ENCODE data around the gene ALPI.
"Not testable (repeated sequence)": the region's sequence is repeated elsewhere in the genome, so short reads cannot be mapped to it uniquely, and the experiment has no call there.

The ALPI gene

GRCh38 chr2:232455426-232456255 lies at the start of gene ALPI:
Gene ALPI (plus strand): TSS chr2:232456153. CDS start chr2:232456200, 47 bp downstream.
- no peak for DNase-seq

GRCh38 chr2:232406556-232407310 lies 49.2 kb upstream of the ALPI start, which contains the start of gene ALPG:
Gene ALPG (plus strand): TSS chr2:232406844. CDS start chr2:232406895, 51 bp downstream.
- no peak for DNase-seq

DNA sequence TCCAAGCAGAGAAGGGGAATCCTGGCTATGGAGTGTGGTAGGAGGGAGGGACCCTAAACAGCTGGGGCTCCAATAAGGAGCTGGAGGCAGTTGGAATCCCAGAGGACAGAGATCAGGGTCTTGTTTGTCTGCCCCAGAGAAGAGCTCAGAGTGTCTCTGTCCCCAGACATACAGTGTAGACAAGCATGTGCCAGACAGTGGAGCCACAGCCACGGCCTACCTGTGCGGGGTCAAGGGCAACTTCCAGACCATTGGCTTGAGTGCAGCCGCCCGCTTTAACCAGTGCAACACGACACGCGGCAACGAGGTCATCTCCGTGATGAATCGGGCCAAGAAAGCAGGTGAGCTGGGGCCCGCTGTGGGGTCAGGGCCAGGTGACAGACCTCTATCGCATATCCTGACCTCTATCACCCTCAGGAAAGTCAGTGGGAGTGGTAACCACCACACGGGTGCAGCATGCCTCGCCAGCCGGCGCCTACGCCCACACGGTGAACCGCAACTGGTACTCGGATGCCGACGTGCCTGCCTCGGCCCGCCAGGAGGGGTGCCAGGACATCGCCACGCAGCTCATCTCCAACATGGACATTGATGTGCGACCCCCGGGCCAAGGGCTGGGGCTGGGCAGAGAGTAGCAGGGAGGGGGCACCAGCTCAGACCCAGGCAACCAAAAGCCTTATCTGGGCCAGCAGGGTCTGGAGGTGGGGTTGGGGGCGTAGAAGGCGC lies 48.4 kb upstream of the ALPI start:
- DNase-seq = not testable (repeated sequence)

- not testable (repeated sequence) for DNase-seq
These were observed 47.7 kb upstream of the ALPI start for GRCh38 chr2:232408269-232408668.

- DNase-seq = not testable (repeated sequence)
These were observed 46.3 kb upstream of the ALPI start for GRCh38 chr2:232409617-232410016.

- DNase-seq = no peak
These were observed 45.6 kb upstream of the ALPI start for GRCh38 chr2:232410238-232410900.

DNA sequence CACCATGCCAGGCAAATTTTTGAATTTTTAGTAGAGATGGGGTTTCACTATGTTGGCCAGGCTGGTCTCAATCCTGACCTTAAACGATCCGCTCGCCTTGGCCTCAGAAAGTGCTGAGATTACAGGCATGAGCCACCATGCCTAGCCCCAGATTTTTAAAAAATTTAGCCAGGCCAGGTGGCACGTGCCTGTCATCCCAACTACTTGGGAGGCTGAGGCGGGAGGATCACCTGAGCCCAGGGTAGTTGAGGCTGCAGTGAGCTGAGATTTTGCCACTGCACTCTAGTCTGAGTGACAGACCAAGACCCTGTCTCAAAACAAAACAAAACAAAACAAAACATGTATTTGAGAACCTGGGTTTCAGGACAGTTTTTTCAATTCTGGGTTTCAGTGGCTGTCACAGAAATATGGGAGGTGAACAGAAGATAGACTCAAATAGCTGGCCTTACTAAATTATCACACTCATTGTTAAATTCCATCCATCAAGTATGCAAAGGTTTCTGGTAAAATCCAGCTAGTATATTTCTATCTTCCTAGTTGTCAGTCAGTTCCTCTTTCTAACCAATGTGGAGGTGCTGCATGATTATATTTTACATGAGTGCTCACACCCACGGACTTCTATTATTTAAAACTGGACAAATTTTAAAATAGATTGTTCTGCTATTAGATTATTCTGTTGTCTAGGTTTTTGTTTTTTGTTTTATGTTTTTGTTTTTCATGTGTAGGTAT lies 43.9 kb upstream of the ALPI start:
- no peak for DNase-seq

DNA sequence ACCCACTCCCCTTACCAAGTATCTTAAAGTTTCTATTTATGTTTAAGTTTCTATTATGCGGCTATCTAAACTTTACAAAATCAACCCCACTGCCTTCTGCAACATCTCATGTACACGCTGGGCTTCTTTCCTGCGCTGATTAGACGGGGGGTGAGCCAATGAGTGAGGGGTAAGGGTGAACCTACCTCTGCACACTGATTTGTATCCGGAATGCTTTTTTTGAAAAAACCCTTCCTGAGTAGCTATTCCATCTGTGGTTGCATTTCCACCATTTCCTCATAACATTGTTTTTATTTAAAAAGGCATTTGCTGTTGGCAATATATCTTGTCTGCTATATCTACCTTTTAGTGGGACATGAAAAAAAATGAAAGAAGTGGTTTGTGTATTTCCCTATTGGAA lies 43.0 kb upstream of the ALPI start:
- no peak for DNase-seq

- no peak for DNase-seq
These were observed 40.7 kb upstream of the ALPI start for GRCh38 chr2:232415138-232415690.

GRCh38 chr2:232415736-232416520 lies 40.0 kb upstream of the ALPI start:
- DNase-seq = no peak

DNA sequence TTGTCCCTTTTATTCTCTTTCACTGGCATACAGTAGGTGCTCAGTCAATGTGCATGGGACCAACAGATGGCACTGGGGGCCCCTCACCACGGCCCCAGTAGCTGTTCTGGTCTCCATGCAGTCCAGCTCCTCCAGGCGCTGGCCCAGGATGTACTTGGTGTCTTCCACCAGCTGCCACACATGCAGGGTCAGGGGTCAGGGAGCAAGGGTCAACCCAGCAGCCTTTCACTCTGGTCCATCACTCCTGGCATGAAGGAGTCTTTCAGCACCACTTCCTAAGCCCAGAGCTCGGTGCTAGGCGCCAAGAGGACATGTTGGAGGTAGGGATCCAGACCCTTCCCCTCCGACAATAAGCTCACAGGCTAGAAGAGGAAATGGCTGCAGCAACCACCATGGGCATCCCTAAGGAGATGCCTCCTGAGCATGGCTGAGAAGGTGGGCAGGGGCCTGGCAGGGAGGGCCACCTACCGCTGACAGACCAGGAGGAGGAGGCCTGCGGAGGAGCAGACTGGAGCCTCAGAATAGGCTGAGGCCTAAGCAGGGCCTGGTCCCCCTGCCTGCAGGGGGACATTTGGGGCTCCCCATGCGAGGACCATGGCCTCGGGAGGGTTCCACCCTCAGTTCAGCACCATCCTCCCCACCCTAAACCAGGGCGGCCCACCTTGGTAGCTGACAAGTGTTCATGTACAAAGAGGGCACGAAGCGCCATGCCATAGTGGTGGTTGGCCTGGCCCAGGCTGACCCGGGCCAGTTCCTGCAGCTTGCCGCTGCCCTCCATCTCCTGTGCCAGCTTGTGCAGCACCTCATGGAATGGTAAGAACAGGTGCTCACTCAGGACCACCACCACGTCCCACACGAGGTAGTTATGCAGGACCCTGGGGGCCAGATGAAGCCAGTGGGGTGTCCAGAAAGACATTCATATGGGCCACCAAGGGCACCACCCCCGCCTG lies 39.2 kb upstream of the ALPI start:
- DNase-seq = no peak

GRCh38 chr2:232417489-232417888 lies 38.5 kb upstream of the ALPI start:
- no peak for DNase-seq

- no peak for DNase-seq
These were observed 37.9 kb upstream of the ALPI start for GRCh38 chr2:232418056-232418455.

DNA sequence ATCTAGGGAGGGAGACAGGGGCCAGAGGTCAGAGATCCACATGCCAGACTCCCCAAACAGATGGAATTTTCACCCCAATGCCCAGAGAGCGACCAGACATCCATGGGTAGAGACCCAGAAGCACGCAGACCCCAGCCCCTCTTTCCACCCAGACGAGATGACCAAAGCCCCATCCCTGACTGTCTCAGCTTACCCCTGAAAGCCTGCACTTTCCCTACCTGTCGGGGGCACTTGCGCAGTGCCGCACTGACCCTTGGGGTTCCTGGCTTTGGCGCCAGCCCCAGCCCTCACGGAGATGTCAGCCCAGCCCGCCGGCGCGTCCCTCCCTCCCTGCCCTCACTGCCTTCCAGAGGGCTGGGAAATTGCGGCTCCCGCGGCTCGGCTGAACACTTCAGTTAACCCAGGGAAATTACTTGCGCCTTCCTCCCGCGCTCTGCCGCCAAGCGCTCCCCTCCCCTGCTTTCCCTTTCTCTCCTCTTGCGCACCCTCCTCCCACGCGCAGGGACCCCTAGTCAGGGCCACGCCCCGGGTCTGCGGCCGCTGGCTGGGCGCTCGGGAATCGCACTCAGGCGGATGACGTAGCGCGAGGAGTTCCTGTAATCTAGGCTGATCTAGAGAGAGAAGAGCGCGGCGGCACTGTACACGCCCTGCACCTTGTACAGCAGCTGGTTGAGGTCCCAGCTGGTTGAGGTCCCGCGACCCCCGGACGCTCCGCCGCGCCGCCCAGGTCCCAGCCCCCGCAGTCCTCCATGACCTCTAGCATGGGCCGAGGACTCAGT lies 37.3 kb upstream of the ALPI start:
- peak; percentile 56 for DNase-seq

DNA sequence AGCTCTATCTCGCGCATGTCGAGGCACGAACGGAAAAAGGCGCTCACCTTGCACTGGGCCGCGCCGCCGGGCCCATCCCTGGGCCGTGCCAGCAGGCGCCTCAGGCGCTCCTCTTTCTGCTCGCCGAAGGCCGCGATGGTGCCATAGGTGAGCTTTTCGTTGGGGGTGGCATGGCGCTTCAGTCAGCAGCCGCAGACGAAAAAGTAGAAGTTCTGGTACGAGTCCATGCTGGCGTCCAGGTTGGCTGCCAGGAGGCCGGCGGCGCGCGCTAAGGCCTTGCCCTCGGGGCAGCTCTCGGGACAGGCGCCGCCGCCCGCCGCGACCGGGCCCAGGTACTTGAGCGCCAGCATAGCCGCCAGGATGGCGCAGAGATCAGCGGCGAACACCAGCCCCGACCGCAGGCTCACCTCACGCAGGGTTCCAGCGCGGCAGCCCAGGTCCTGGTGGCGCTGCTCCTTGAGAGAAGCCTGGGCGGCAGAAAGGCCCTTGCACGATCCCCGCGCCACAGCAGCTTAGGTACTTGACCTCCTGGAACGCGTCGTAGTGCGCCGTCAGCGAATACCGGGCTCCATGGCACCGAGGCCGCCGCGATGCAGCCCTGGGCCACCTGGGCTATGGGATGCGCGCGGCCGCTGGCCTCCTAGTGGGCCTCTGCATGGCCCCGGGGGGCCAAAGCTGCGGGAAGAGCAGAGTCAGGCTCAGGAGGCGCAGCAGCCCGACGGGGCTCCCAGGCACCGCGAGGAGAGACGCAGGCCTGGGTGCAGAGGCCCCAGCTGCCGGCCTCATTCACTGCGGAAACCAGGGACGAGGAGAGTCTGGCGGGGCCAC lies 36.5 kb upstream of the ALPI start:
- DNase-seq = peak; percentile 33

DNA sequence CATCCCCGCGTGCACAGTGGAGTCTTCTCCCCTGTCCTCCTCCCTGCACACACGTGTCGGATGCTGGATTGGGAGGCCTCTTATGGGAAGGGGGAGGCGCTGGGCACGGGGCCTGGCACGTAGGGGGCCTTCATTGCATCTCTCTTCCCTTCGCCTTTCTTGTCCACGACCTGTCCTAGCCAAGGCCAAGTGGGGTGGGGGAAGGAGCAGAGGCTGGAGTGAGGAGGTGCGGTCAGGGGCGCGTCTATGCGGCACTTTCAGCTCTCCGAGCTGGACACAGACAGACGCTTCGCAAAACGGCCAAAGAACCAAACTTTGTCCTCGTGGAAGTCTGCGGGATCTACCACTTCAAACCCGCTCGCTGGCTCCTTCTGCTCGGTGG lies 35.9 kb upstream of the ALPI start:
- DNase-seq = no peak

DNA sequence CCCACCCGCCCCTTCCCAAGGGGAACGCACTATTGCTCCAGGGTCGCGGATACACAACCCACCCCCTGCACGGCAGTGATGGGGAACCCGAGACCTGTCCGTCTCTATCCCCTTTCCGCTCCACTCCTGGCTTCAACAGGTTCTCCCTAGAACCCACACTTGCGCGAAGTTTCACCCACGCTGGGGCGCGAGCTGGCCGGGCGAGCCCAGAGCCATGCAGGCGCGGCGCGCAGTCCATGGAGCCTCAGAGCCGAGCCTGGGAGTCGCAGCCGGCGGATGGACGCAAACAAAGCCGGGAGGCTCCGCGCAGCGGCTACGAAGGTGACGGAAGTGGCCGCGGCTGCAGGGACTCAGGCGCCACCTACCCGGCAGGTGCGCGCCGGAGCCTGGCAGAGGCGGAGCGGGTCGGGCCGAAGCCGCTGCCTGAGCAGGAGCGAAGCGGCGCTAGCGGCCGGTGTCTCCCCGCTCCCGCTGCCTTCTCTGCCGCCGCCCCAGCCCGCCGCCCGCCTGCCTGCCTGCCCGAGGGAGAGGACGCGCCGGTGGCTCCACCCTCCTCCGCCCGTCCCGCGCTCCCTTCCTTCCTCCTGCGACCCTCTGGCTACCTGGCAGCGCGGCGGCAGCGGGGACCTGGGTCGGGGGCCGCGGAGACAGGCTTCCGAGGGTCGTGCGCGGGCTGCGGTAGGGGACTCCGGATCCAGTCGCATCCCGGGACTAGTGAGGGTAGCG lies 35.3 kb upstream of the ALPI start:
- DNase-seq = peak; percentile 64

Measured in stimulated activated CD4-positive, alpha-beta T cell treated with anti-CD3 and anti-CD28 coated beads, Interleukin-15, amount 100 ng/mL, for 24 hours (primary cell).